Kidney (tissue), 14 donors: ENCODE measurements around the gene NCBP2L. TPM values are rescaled to one million over a fixed set of nuclear protein-coding genes. Genes with fewer than 3 reads are reported as not detected.

ENCODE experiments used
- DNase-seq, 5 donors: peaks; one replicate each; pipeline ENCODE4 v3.0.0-alpha.2; 2013 to 2020
- FAIRE-seq: peaks from 2 replicates; lab custom pipeline; 2012; peaks lifted over from hg19 to GRCh38; lab: Jason Lieb, UNC
- H3K27ac ChIP-seq, 2 donors: one replicate each; pipeline ENCODE4 v1.7.0; 2013; ENCODE audit warnings: low read depth in 2 of 2, low read length in 2 of 2, inconsistent platforms in 1 of 2
- H3K27me3 ChIP-seq: one replicate; pipeline ENCODE4 v1.7.1; 2013; ENCODE audit warnings: low read length, inconsistent platforms; ENCODE audit not compliant: control insufficient read depth, insufficient read depth
- H3K36me3 ChIP-seq, 3 donors: one replicate each; pipeline versions ENCODE4 v1.7.0 to v1.7.1; 2013; ENCODE audit warnings: low read length in 3 of 3, control low read depth in 1 of 3, inconsistent platforms in 1 of 3; ENCODE audit not compliant: insufficient read depth in 3 of 3, control insufficient read depth in 2 of 3
- H3K4me1 ChIP-seq, 3 donors: one replicate each; pipeline versions ENCODE4 v1.7.0 to v1.7.1; 2013; ENCODE audit warnings: low read length in 3 of 3, inconsistent platforms in 1 of 3, low read depth in 1 of 3; ENCODE audit not compliant: control insufficient read depth in 2 of 3, insufficient read depth in 2 of 3
- H3K4me3 ChIP-seq, 3 donors: one replicate each; pipeline versions ENCODE4 v1.7.0 to v1.8.1; 2013; ENCODE audit warnings: low read length in 3 of 3, control low read depth in 1 of 3, inconsistent platforms in 1 of 3
- H3K9ac ChIP-seq, 3 donors: one replicate each; pipeline versions ENCODE4 v1.7.0 to v1.7.1; 2013; ENCODE audit warnings: low read length in 3 of 3, control low read depth in 1 of 3, inconsistent platforms in 1 of 3
- H3K9me3 ChIP-seq, 3 donors: one replicate each; pipeline versions ENCODE4 v1.7.0 to v1.7.1; 2013; ENCODE audit warnings: low read length in 3 of 3, control low read depth in 1 of 3, inconsistent platforms in 1 of 3; ENCODE audit not compliant: control insufficient read depth in 2 of 3, insufficient read depth in 1 of 3
- intact Hi-C: fragments of 100-400 bp; cut with DNase I; formaldehyde crosslinking; loops from one replicate; pipeline ENCODE4 v1.11.1; 2022
- polyA plus RNA-seq: library from polyadenylated mRNA; stranded (reverse); fragments of 350-450 nt; fragmentation: Illumina TruSeq; extraction: RNeasy Lipid Tissue Mini Kit (QIAGEN cat#74804); gene quantifications from one replicate; pipeline ENCODE4 v1.2.3, GENCODE V29; 2014; ENCODE audit warnings: low read depth, low replicate concordance; ENCODE audit not compliant: insufficient read depth
- total RNA-seq: library from RNA; stranded (reverse); fragmentation: NEBNext Ultra II Directional; extraction: Animal tissue kit (Norgen Biotek cat#: 25700); gene quantifications from one replicate; pipeline ENCODE4 v1.2.1, GENCODE V29; 2021
- TF ChIP-seq, protein P1 (sequence below): IDR thresholded peaks from 3 replicates; pipeline ENCODE4 v1.5.1; 2012; ENCODE audit warnings: mild to moderate bottlenecking, moderate library complexity, borderline replicate concordance; ENCODE audit not compliant: insufficient read depth; ENCODE audit errors: extremely low read depth
- donor health status: control.
- donor health status: control.
- donor health status: control.
- donor health status: control.
- donor health status: control.
- donor health status: DM: yes; HTN: yes; CAD: no.
- donor health status: Normal renal cell carcinoma (clear cell type).

Gene NCBP2L
- total and polyA plus RNA-seq, 2 donors from 2014 or later = not detected

DNA sequence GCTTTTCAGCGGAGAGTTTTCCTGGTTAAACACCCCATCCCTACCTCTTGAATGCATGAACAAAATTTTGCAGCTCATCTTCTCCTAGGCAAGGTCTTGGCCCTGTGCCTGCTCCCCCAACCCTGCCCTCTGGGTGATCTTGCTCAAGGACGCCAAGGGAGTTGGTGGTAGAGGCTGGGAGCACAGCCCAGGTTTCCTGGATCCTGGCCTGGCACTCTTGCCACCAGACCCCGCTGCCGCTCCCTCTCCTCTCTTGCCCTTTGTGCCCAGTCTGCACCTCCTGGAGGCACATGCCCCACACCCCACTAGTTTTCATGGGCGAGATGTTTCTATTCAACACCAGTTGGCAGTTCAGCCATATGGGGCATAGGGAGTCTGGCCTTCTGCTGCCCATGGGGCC lies 39.3 kb upstream of the NCBP2L start:
- intact Hi-C loops = no loop called here
- no peaks in the 10 kb centered on the region for H3K27me3 ChIP-seq
- no peak for FAIRE-seq
- TF ChIP-seq, protein P1, sequence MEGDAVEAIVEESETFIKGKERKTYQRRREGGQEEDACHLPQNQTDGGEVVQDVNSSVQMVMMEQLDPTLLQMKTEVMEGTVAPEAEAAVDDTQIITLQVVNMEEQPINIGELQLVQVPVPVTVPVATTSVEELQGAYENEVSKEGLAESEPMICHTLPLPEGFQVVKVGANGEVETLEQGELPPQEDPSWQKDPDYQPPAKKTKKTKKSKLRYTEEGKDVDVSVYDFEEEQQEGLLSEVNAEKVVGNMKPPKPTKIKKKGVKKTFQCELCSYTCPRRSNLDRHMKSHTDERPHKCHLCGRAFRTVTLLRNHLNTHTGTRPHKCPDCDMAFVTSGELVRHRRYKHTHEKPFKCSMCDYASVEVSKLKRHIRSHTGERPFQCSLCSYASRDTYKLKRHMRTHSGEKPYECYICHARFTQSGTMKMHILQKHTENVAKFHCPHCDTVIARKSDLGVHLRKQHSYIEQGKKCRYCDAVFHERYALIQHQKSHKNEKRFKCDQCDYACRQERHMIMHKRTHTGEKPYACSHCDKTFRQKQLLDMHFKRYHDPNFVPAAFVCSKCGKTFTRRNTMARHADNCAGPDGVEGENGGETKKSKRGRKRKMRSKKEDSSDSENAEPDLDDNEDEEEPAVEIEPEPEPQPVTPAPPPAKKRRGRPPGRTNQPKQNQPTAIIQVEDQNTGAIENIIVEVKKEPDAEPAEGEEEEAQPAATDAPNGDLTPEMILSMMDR = no peak
- no peak for DNase-seq
- no peaks in the 10 kb centered on the region for H3K36me3 ChIP-seq
- peaks cover 0 to 35% (median 27%) of the 10 kb centered on the region in 3 donors for H3K4me1 ChIP-seq
- no peaks in the 10 kb centered on the region for H3K9me3 ChIP-seq
- H3K27ac ChIP-seq = peak overlapping the region in 1 of 2 donors; percentile 13
- H3K4me3 ChIP-seq = no peak overlapping the region
- no peak overlapping the region for H3K9ac ChIP-seq

DNA sequence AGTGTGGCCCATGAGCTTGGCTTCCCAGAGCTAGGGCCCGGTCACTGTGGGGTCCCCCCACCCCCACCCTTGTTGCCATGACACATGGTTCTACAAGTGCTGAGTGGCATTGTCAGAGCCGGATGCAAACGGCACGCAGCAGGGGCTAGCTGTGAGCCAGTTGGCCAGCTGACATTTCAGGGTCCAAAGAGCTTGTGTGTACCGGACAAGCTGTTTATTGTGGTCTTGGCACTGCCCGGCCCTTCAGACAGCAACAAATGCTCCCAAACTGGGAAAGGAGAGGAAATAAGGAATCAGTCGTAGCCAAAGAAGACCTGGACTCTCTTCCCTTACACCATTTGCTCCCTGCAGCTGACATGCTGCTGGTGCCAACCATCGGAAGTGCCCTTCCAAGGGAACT lies 38.8 kb upstream of the NCBP2L start:
- Histone ChIP-seq H3K9ac (no peak overlapping the region), H3K4me3 (no peak overlapping the region), H3K9me3 (no peaks in the 10 kb centered on the region), H3K27me3 (no peaks in the 10 kb centered on the region), H3K27ac (peak overlapping the region in 1 of 2 donors; percentile 13), H3K4me1 (peaks cover 0 to 38% (median 32%) of the 10 kb centered on the region in 3 donors), H3K36me3 (no peaks in the 10 kb centered on the region)
- FAIRE-seq (no peak), DNase-seq (no peak)
- intact Hi-C loops = no loop called here
- TF ChIP-seq, protein P1 = no peak

DNA sequence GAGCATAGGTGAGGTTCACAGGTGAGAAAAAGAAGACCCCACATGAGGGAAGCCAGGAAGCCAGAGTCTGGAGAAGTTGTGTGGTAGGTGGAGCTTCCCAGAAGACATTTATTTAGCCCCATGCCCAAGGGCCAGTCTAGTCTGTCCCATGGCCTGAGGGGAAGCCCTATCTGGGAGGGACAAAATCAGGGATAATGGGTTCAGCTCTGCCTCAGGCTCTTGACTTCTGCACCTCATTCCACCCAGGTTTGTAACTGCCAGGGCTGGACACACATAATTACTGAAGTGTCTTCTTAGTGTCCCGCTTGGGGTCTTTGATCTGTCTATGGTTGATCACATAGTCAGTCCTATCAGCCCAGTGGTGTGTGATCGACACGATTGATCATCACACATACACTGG lies 38.0 kb upstream of the NCBP2L start:
- intact Hi-C loops = no loop called here
- Histone ChIP-seq H3K36me3 (no peaks in the 10 kb centered on the region), H3K27me3 (no peaks in the 10 kb centered on the region), H3K27ac (no peak overlapping the region), H3K9ac (no peak overlapping the region), H3K4me1 (peaks cover 0 to 38% (median 33%) of the 10 kb centered on the region in 3 donors), H3K4me3 (no peak overlapping the region), H3K9me3 (no peaks in the 10 kb centered on the region)
- TF ChIP-seq, protein P1 = no peak
- DNase-seq (no peak), FAIRE-seq (no peak)

DNA sequence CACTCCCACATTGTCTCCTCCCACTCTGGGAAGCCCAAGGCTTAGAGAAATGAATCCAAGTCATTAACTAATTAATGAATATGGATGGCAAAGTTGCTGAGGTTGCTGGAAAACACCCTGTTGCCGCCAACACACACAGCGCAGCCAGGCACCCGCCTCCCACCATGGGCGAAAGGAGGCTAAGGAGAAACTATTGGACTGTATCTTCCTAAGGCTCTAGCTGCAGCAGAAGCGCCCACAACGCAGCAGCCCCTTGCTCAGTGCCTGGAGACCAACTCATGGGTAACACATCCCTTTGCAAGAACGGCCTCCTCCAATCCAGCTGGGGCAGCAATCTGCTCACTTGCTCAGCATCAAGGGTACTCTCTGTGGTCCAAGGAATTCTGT lies 36.1 kb upstream of the NCBP2L start:
- H3K27me3 ChIP-seq = peaks cover 2% of the 10 kb centered on the region
- TF ChIP-seq, protein P1 = no peak
- FAIRE-seq (no peak), DNase-seq (peak in 1 of 5 donors; percentile 75)
- H3K4me3 ChIP-seq = no peak overlapping the region
- peaks cover 0 to 38% (median 33%) of the 10 kb centered on the region in 3 donors for H3K4me1 ChIP-seq
- H3K36me3 ChIP-seq = no peaks in the 10 kb centered on the region
- H3K9ac ChIP-seq = peak overlapping the region in 1 of 3 donors; percentile 46
- no peaks in the 10 kb centered on the region for H3K9me3 ChIP-seq
- peak overlapping the region; percentile 66 to 82 for H3K27ac ChIP-seq
- intact Hi-C loops = no loop called here
